ENCODE data around the gene IRF2BP1.

The IRF2BP1 gene

DNA sequence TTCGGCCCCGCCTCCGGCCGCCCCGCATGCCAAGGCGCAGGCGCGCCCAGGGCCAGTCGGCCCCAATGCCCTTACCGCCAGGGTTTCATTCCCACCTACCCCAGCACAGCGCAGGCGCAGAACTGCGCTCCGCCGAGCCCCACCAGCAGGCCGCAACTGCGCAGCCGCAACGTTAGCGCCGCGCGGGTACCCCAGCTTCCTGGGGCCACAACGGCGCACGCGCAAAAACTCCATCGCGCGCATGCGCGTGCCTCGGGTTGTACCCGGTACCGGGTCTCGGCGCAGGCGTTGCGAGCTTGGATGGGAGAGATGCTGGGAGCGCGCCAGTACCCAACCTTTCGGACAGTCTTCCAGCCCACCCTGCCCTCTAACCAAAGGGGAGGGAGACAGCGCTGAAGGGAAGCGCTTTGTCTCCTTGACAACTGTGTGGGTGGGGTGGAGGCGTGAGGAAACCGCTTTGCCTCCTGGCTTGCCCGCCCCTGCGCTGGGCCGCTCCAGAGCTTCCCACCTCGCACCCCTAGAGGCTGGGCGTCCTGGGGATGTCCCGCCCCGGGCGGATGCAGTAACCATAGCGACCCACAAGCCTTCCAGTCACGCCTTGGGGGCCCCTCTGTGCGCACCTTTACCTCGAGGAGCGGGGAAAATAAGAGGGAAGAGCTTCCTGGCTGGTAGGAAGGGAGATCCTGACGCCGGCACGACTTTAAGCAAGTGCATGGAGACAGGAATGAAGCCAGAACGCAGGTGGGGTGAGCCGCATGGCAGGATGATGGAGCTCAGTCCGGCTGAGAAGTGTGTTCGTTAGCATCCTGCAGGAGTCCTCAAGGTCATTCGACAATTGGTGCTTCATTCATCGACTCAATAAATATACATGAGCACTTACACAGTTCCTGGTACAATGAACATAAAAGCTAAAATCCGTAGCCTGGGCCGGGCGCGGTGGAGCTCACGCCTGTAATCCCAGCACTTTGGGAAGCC is 17.0 kb upstream of the IRF2BP1 start:
- DNase-seq (ENCODE audit: low read depth) = peak; percentile 92
- H3K4me3 ChIP-seq (ENCODE audit: low read length) = peak overlapping the region; percentile 87
- TF ChIP-seq CTCF (conservative IDR thresholded peaks at IDR 0.05; ENCODE audit: low read length) = 0 out of 2 replicates have a peak, but pooled peaks have one; percentile 4

- no peak for DNase-seq (ENCODE audit: low read depth)
- TF ChIP-seq CTCF (conservative IDR thresholded peaks at IDR 0.05; ENCODE audit: low read length) = no peak
- H3K4me3 ChIP-seq (ENCODE audit: low read length) = peak within 1 kb of the TSS; percentile 87
Observed at GRCh38 chr19:45901912-45902650, 16.1 kb upstream of the IRF2BP1 start, which contains the start of gene MYPOP. Gene MYPOP (minus strand): TSS chr19:45902613. CDS start chr19:45901773, 840 bp downstream.

GRCh38 chr19:45901432-45901911 is 15.5 kb upstream of the IRF2BP1 start:
- peak overlapping the region; percentile 71 for H3K4me3 ChIP-seq (ENCODE audit: low read length)
- TF ChIP-seq CTCF (conservative IDR thresholded peaks at IDR 0.05; ENCODE audit: low read length) = no peak
- peak; percentile 33 for DNase-seq (ENCODE audit: low read depth)

GRCh38 chr19:45900738-45901431 is 14.9 kb upstream of the IRF2BP1 start:
- no peak for TF ChIP-seq CTCF (conservative IDR thresholded peaks at IDR 0.05; ENCODE audit: low read length)
- H3K4me3 ChIP-seq (ENCODE audit: low read length) = peak overlapping the region; percentile 71

DNA sequence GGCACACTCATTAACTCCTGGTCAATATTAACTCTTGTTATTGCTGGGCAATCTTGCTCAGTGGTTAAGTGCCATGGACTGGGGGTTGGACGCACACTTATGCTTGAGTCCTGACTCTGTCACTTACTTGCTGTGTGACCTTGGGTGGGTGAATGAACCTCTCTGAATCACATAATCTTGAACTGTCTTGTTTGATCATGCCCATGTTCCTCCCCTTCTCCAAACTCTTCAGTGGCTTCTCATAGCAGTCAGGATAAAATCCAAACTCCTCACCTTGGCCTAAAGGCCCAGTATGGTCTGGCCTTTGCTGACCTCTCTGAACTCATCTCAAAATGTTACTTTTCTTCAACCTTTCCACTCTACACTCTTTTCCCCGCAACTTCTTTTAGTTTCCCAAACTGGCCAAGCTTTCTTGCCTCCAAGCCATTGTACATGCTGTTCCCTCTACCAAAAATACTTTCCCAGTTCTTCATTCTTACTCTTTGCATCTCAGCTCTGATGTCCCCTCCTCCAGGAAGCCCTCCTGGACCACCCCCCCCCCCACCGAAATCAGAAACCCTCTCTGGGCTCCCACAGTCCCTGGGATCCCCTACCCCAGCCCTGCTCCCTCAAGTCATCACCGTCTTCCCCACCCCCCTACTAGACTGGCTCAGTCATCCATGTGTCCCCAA is 14.1 kb upstream of the IRF2BP1 start:
- DNase-seq (ENCODE audit: low read depth) = no peak
- TF ChIP-seq CTCF (conservative IDR thresholded peaks at IDR 0.05; ENCODE audit: low read length) = no peak
- no peak overlapping the region for H3K4me3 ChIP-seq (ENCODE audit: low read length)

More at GRCh38 chr19:45900738-45901431, 14.9 kb upstream of the IRF2BP1 start:
- DNase-seq (ENCODE audit: low read depth) = no peak

- no peak for DNase-seq (ENCODE audit: low read depth)
- TF ChIP-seq CTCF (conservative IDR thresholded peaks at IDR 0.05; ENCODE audit: low read length) = no peak
Observed at GRCh38 chr19:45899253-45899652, 13.3 kb upstream of the IRF2BP1 start.

More at GRCh38 chr19:45899253-45899652, 13.3 kb upstream of the IRF2BP1 start:
- H3K4me3 ChIP-seq (ENCODE audit: low read length) = no peak overlapping the region
